Mesendoderm (in vitro differentiated cells): ENCODE measurements around the gene SMAD2.
A peak's percentile ranks its signal among the peaks of the same experiment; 100 is the strongest.

Experiments used
- DNase-seq: peaks from one replicate; pipeline ENCODE4 v3.0.0; 2013
- H2AK5ac ChIP-seq: 2 replicates; pipeline ENCODE4 v1.6.1; 2013; ENCODE audit warnings: low read length, inconsistent platforms
- H2BK120ac ChIP-seq: 2 replicates; pipeline ENCODE4 v1.6.1; 2013; ENCODE audit warnings: low read depth, mild to moderate bottlenecking, low read length, moderate library complexity, mixed read lengths
- H2BK15ac ChIP-seq: replicated peaks from 2 replicates; pipeline ENCODE4 v1.6.1; 2013; ENCODE audit warnings: low read depth, mild to moderate bottlenecking, moderate library complexity
- H2BK5ac ChIP-seq: 2 replicates; pipeline ENCODE4 v1.6.1; 2013; ENCODE audit warnings: low read length, inconsistent platforms
- H3K18ac ChIP-seq: 2 replicates; pipeline ENCODE4 v1.6.1; 2013; ENCODE audit warnings: mild to moderate bottlenecking, low read length, mixed read lengths
- H3K23ac ChIP-seq: one replicate; pipeline ENCODE4 v1.6.1; 2013; ENCODE audit warnings: low read length
- H3K27ac ChIP-seq: 2 replicates; pipeline ENCODE4 v1.5.1; 2013; ENCODE audit warnings: low read depth, mild to moderate bottlenecking, inconsistent platforms, low read length, moderate library complexity
- H3K27me3 ChIP-seq: 2 replicates; pipeline ENCODE4 v1.6.1; 2013; ENCODE audit warnings: low read length, control low read depth, mild to moderate bottlenecking, inconsistent platforms; ENCODE audit not compliant: insufficient read depth, poor library complexity
- H3K36me3 ChIP-seq: 2 replicates; pipeline ENCODE4 v1.6.1; 2013; ENCODE audit warnings: low read length, inconsistent platforms; ENCODE audit not compliant: control insufficient read depth, insufficient read depth
- H3K4ac ChIP-seq: one replicate; pipeline ENCODE4 v1.6.1; 2013; ENCODE audit warnings: low read depth, mild to moderate bottlenecking, low read length, moderate library complexity
- H3K4me1 ChIP-seq: 2 replicates; pipeline ENCODE4 v1.6.1; 2013; ENCODE audit warnings: low read depth, low read length, inconsistent platforms; ENCODE audit not compliant: control insufficient read depth
- H3K4me2 ChIP-seq: 2 replicates; pipeline ENCODE4 v1.6.1; 2013; ENCODE audit warnings: low read length
- H3K4me3 ChIP-seq: 2 replicates; pipeline ENCODE4 v1.5.1; 2013; ENCODE audit warnings: mild to moderate bottlenecking, low read length
- H3K56ac ChIP-seq: one replicate; pipeline ENCODE4 v1.6.1; 2013; ENCODE audit warnings: low read length
- H3K79me1 ChIP-seq: 2 replicates; pipeline ENCODE4 v1.6.1; 2013; ENCODE audit warnings: low read length, inconsistent platforms
- H3K79me2 ChIP-seq: 2 replicates; pipeline ENCODE4 v1.6.1; 2013; ENCODE audit warnings: mild to moderate bottlenecking, low read length; ENCODE audit not compliant: control insufficient read depth, insufficient read depth
- H3K9ac ChIP-seq: 2 replicates; pipeline ENCODE4 v1.6.1; 2013; ENCODE audit warnings: low read length, inconsistent platforms
- H4K5ac ChIP-seq: one replicate; pipeline ENCODE4 v1.6.1; 2013; ENCODE audit warnings: low read length
- H4K8ac ChIP-seq: one replicate; pipeline ENCODE4 v1.6.1; 2013; ENCODE audit warnings: low read depth, mild to moderate bottlenecking, control low read depth, low read length, moderate library complexity
- WGBS: extraction: QIAGEN DNeasy Blood & Tissue Kit; methylation state at CpG from one replicate; pipeline ENCODE4 v1.1.7; 2013; ENCODE audit warnings: low lambda C conversion rate, missing lambda C conversion rate; ENCODE audit not compliant: insufficient coverage; ENCODE audit errors: extremely low coverage; 5-methylcytosine and 5-hydroxymethylcytosine counted together

The SMAD2 gene

GRCh38 chr18:47798366-47798765 lies 132.1 kb downstream of the SMAD2 start:
- no peaks in the 10 kb centered on the region for H3K79me1 ChIP-seq
- no peak overlapping the region for H3K56ac ChIP-seq
- no peak overlapping the region for H4K5ac ChIP-seq
- no peaks in the 10 kb centered on the region for H3K36me3 ChIP-seq
- no peak overlapping the region for H3K23ac ChIP-seq
- H3K9ac ChIP-seq, result no peak overlapping the region
- no peak overlapping the region for H3K18ac ChIP-seq
- no peak overlapping the region for H3K27ac ChIP-seq
- H2BK120ac ChIP-seq, result no peak overlapping the region
- no peak overlapping the region for H2BK15ac ChIP-seq
- no peak overlapping the region for H3K4me2 ChIP-seq
- H2BK5ac ChIP-seq, result no peak overlapping the region
- DNase-seq, result no peak
- H3K27me3 ChIP-seq, result no peaks in the 10 kb centered on the region
- H2AK5ac ChIP-seq, result no peak overlapping the region
- no CpG with 5 or more reads among the region's 11 CpGs for WGBS
- H3K4me1 ChIP-seq, result peaks cover 2% of the 10 kb centered on the region
- no peaks in the 10 kb centered on the region for H3K79me2 ChIP-seq
- no peak overlapping the region for H4K8ac ChIP-seq
- H3K4ac ChIP-seq, result no peak overlapping the region
- no peak overlapping the region for H3K4me3 ChIP-seq

DNA sequence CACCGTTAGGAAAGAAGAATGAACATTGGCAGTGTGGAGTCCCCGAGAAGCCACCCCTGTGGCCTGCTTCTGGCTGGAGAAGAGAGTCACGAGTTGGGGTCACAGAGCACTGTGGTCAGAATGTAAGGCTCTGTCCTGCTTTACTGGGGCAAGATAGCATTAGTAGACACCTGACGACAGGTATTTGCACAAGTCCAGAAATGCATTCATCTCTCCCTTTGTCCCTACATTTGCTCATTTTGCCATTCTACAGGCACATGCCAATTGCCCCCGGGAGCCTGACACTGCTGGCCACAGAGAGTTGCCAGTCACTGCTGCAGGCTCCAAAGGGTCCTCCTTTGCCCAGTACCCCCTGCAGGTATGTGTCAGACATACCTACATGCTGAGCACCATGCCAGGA lies 133.3 kb downstream of the SMAD2 start:
- Histone ChIP-seq H2BK120ac (no peak overlapping the region), H2BK15ac (no peak overlapping the region), H3K56ac (no peak overlapping the region), H3K9ac (no peak overlapping the region), H4K8ac (no peak overlapping the region), H3K23ac (no peak overlapping the region), H3K79me1 (no peaks in the 10 kb centered on the region), H3K4me2 (no peak overlapping the region), H2BK5ac (no peak overlapping the region), H3K4me1 (peaks cover 2% of the 10 kb centered on the region), H3K27me3 (no peaks in the 10 kb centered on the region), H2AK5ac (no peak overlapping the region), H3K79me2 (no peaks in the 10 kb centered on the region), H3K27ac (no peak overlapping the region), H3K4me3 (no peak overlapping the region), H4K5ac (no peak overlapping the region), H3K36me3 (no peaks in the 10 kb centered on the region), H3K18ac (no peak overlapping the region), H3K4ac (no peak overlapping the region)
- no CpG with 5 or more reads among the region's 5 CpGs for WGBS
- no peak for DNase-seq

- no peak overlapping the region for H2BK15ac ChIP-seq
- H2BK5ac ChIP-seq, result no peak overlapping the region
- no peak overlapping the region for H4K5ac ChIP-seq
- H3K27me3 ChIP-seq, result no peaks in the 10 kb centered on the region
- WGBS, result no CpG with 5 or more reads among the region's 7 CpGs
- no peak for DNase-seq
- no peak overlapping the region for H3K4me2 ChIP-seq
- no peak overlapping the region for H4K8ac ChIP-seq
- no peaks in the 10 kb centered on the region for H3K79me1 ChIP-seq
- no peaks in the 10 kb centered on the region for H3K79me2 ChIP-seq
- H2AK5ac ChIP-seq, result no peak overlapping the region
- H3K18ac ChIP-seq, result no peak overlapping the region
- no peak overlapping the region for H3K4me3 ChIP-seq
- no peak overlapping the region for H3K27ac ChIP-seq
- H3K4me1 ChIP-seq, result peaks cover 5% of the 10 kb centered on the region
- no peak overlapping the region for H3K56ac ChIP-seq
- H2BK120ac ChIP-seq, result no peak overlapping the region
- no peak overlapping the region for H3K23ac ChIP-seq
- H3K36me3 ChIP-seq, result no peaks in the 10 kb centered on the region
- no peak overlapping the region for H3K9ac ChIP-seq
- no peak overlapping the region for H3K4ac ChIP-seq
Measured at GRCh38 chr18:47795434-47795814, 135.0 kb downstream of the SMAD2 start.

- no CpG with 5 or more reads among the region's 14 CpGs for WGBS
Measured at GRCh38 chr18:47794725-47795433, 135.6 kb downstream of the SMAD2 start.

GRCh38 chr18:47793609-47794008 lies 136.8 kb downstream of the SMAD2 start:
- H3K79me1 ChIP-seq, result no peaks in the 10 kb centered on the region
- no peaks in the 10 kb centered on the region for H3K79me2 ChIP-seq
- no peak for DNase-seq
- H3K9ac ChIP-seq, result no peak overlapping the region
- H3K4me2 ChIP-seq, result no peak overlapping the region
- no peak overlapping the region for H3K4me3 ChIP-seq
- no peak overlapping the region for H3K56ac ChIP-seq
- H2BK120ac ChIP-seq, result no peak overlapping the region
- H3K4ac ChIP-seq, result no peak overlapping the region
- H2BK15ac ChIP-seq, result no peak overlapping the region
- H3K36me3 ChIP-seq, result no peaks in the 10 kb centered on the region
- H3K4me1 ChIP-seq, result peaks cover 3% of the 10 kb centered on the region
- H4K5ac ChIP-seq, result no peak overlapping the region
- H3K18ac ChIP-seq, result no peak overlapping the region
- no peak overlapping the region for H3K23ac ChIP-seq
- no CpG with 5 or more reads among the region's 7 CpGs for WGBS
- H2AK5ac ChIP-seq, result no peak overlapping the region
- no peaks in the 10 kb centered on the region for H3K27me3 ChIP-seq
- H3K27ac ChIP-seq, result no peak overlapping the region
- H2BK5ac ChIP-seq, result no peak overlapping the region
- H4K8ac ChIP-seq, result no peak overlapping the region

More at GRCh38 chr18:47794725-47795433, 135.6 kb downstream of the SMAD2 start:
- DNase-seq, result no peak
- no peak overlapping the region for H4K8ac ChIP-seq
- no peak overlapping the region for H3K9ac ChIP-seq
- no peaks in the 10 kb centered on the region for H3K27me3 ChIP-seq
- no peak overlapping the region for H3K4me2 ChIP-seq
- H3K27ac ChIP-seq, result no peak overlapping the region
- H3K79me1 ChIP-seq, result no peaks in the 10 kb centered on the region
- no peak overlapping the region for H3K18ac ChIP-seq
- no peak overlapping the region for H3K23ac ChIP-seq
- H3K36me3 ChIP-seq, result no peaks in the 10 kb centered on the region
- peaks cover 5% of the 10 kb centered on the region for H3K4me1 ChIP-seq
- H2BK120ac ChIP-seq, result no peak overlapping the region
- H4K5ac ChIP-seq, result no peak overlapping the region
- H3K79me2 ChIP-seq, result no peaks in the 10 kb centered on the region
- no peak overlapping the region for H2AK5ac ChIP-seq
- H3K56ac ChIP-seq, result no peak overlapping the region
- H3K4me3 ChIP-seq, result no peak overlapping the region
- H2BK5ac ChIP-seq, result no peak overlapping the region
- no peak overlapping the region for H2BK15ac ChIP-seq
- no peak overlapping the region for H3K4ac ChIP-seq

- Histone ChIP-seq H3K27me3 (no peaks in the 10 kb centered on the region), H3K23ac (no peak overlapping the region), H2BK15ac (no peak overlapping the region), H2BK5ac (peak overlapping the region; percentile 29), H2BK120ac (no peak overlapping the region), H3K18ac (no peak overlapping the region), H3K27ac (no peak overlapping the region), H3K79me1 (no peaks in the 10 kb centered on the region), H3K36me3 (no peaks in the 10 kb centered on the region), H4K8ac (no peak overlapping the region), H4K5ac (no peak overlapping the region), H3K79me2 (no peaks in the 10 kb centered on the region), H3K4me3 (no peak overlapping the region), H2AK5ac (no peak overlapping the region), H3K4ac (no peak overlapping the region), H3K9ac (no peak overlapping the region), H3K56ac (peak overlapping the region; percentile 22), H3K4me2 (no peak overlapping the region), H3K4me1 (peaks cover 3% of the 10 kb centered on the region)
- no CpG with 5 or more reads among the region's 4 CpGs for WGBS
- peak; percentile 74 for DNase-seq
Measured at GRCh38 chr18:47791461-47791985, 138.9 kb downstream of the SMAD2 start.
